Choroid plexus epithelial cell (primary cell): ENCODE measurements around the gene DAPP1.

Experiments
- DNase-seq: peaks from one replicate; pipeline ENCODE4 v3.0.0-alpha.2; 2010; ENCODE audit warnings: low read depth
- H3K4me3 ChIP-seq: 2 replicates; pipeline ENCODE4 v1.5.1; 2011; ENCODE audit warnings: low read depth, mild to moderate bottlenecking, control low read depth, low read length, moderate library complexity
- CTCF ChIP-seq: conservative IDR thresholded peaks from 2 replicates; pipeline ENCODE4 v1.5.1; 2011; ENCODE audit warnings: low read depth, mild to moderate bottlenecking, control low read depth, inconsistent platforms, low read length, moderate library complexity

Gene DAPP1

GRCh38 chr4:99833756-99834155, 17.1 kb downstream of the DAPP1 start:
- no peak overlapping the region for H3K4me3 ChIP-seq
- no peak for DNase-seq
- no peak for TF ChIP-seq CTCF

GRCh38 chr4:99834569-99834968, 17.9 kb downstream of the DAPP1 start:
- TF ChIP-seq CTCF, result no peak
- no peak overlapping the region for H3K4me3 ChIP-seq
- no peak for DNase-seq

GRCh38 chr4:99835942-99836341, 19.3 kb downstream of the DAPP1 start:
- no peak for DNase-seq
- no peak overlapping the region for H3K4me3 ChIP-seq
- TF ChIP-seq CTCF, result no peak

GRCh38 chr4:99838927-99839326, 22.3 kb downstream of the DAPP1 start:
- no peak for TF ChIP-seq CTCF
- no peak overlapping the region for H3K4me3 ChIP-seq
- DNase-seq, result no peak

GRCh38 chr4:99841129-99841528, 24.5 kb downstream of the DAPP1 start:
- no peak for TF ChIP-seq CTCF
- no peak overlapping the region for H3K4me3 ChIP-seq
- no peak for DNase-seq

- no peak for TF ChIP-seq CTCF
- no peak overlapping the region for H3K4me3 ChIP-seq
- no peak for DNase-seq
These were observed 26.8 kb downstream of the DAPP1 start for GRCh38 chr4:99843413-99843812.

- no peak for TF ChIP-seq CTCF
- no peak overlapping the region for H3K4me3 ChIP-seq
- DNase-seq, result no peak
These were observed 27.4 kb downstream of the DAPP1 start for GRCh38 chr4:99844048-99844447.
